ENCODE results near the gene FZD4.

Gene FZD4

DNA sequence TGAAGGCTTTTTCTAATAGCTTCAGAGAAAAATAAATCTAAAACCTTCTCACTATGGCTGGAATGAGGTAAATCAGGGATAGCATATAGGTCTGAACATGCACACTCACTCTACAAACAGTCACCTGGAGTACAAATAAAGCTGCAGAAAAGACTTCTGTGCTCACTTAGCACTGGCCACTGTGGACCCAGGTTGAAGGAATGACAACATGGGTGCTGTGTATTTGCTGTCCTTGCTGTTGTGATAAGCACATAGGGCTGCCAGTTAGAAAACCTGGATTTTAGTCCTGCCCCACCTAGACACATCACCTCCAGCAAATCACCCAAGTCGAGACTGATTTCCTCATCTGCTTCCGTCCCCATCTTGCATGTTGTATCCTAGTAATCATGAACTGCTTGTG, 51.2 kb downstream of the FZD4 start:
- DNase-seq, result no peak

DNA sequence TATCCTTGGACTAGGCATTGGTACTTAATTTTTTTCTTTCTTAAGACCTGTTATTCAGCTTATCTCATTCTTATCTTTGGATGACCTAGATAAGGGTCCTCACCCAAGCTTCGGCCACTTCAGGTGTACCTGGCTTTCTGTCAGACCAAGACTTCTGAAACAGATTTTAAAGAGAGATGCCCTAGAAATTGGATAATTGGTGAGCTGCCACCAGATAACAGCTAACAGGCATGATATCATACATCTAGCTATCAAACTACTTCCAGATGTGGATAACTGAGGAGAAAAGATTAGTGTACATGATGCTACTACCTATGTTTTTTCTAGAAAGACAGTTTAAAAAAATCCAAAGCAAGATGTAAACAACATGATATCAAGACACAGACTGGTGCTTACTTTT, 52.9 kb downstream of the FZD4 start:
- no peak for DNase-seq

DNA sequence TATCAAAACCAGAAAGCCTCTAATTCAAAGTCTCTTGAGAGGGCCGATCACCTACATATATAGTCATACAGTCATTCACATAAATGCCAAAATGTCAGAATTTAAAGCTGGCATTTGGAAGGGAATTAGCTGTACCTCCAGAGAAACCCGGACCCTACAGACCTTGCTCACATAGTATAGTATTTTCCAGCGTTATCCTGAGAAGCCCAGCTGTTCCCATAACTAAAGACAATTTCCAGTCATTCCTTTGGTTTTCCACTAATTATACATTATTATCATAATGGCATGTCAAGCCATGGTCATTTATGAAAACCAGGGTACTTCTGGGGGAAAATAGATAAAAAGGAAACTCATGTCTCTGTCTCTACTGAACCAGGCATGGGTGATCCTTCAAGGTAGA, 53.6 kb downstream of the FZD4 start:
- DNase-seq, result no peak

DNA sequence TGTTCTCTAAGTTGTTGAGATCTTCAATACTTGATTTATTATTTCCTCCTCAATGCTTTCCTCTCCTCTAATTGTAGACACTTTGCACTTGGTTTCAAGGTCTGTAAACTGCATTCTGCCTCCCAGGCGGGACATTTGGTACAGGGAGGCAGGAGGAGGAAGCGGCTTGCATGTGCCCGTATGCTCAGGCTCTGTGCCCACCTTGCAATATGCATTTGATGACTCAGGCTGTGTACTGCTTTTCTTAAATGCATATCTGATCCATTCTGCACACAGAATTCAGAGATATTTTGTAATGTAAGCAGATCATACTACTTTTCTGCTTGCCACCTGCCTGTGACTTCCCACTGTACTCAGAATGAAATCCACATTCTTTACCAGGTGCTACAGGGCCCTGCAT, 55.0 kb downstream of the FZD4 start:
- DNase-seq, result no peak

DNA sequence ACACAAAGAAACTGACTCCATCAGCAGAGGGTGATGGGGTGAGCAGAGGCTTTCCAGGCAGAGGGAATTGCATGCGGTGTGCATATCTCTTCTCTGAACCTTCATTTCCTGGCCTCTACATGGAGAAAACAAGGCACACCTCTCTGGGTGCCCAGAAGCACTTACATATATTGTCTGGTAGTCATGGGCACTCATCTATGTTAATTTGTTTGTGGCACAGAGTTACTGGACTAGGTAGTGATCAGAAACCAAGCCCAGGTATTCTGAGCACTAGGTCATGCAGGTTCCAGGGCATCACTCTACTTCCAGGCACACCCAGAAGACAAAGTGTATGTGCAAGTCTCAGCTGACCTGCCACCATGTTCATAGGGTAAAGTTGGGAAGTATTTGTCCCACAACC, 56.5 kb downstream of the FZD4 start:
- DNase-seq, result no peak

DNA sequence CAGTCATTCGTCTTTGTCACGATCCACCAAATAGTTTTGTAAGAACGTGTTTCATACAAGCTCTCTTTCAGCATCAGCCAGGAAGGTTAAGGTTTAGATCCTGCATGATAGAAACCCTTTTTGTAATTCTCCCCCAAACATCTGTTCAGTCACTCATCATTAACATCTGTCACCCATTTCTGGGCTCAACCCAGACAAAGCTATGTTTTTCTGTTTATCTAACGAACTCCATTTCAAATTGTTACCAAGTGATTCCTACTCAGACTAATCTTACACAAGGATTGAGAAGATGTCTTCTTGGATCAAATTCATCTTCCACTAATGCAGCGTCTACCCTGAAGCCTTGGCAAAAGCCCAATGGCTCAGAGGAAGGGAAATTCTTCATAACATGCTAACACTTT, 58.8 kb downstream of the FZD4 start:
- no peak for DNase-seq

All from hematopoietic multipotent progenitor cell treated with erythropoietin and hydrocortisone succinate and interleukin-3 and kit ligand, for 8 days (in vitro differentiated cells).